HG03175 (cell line): ENCODE results near the gene ITPR3.

Experiments used
- ATAC-seq: cut with Tn5 transposase; IDR thresholded peaks from one replicate; pipeline ENCODE4 v1.9.1; 2021; ENCODE audit warnings: mild to moderate bottlenecking, moderate library complexity; ENCODE audit not compliant: unreplicated experiment

Gene ITPR3

GRCh38 chr6:33711140-33712129 is 90.3 kb downstream of the ITPR3 start, which contains the start of gene UQCC2:
Gene UQCC2 (minus strand): TSS chr6:33711700. CDS start chr6:33711686, 14 bp downstream.
- peak; percentile 91 for ATAC-seq

- no peak for ATAC-seq
These were observed 91.8 kb downstream of the ITPR3 start for GRCh38 chr6:33712914-33713313.

- no peak for ATAC-seq
These were observed 92.7 kb downstream of the ITPR3 start for GRCh38 chr6:33713786-33714185.

GRCh38 chr6:33714385-33715040 is 93.4 kb downstream of the ITPR3 start:
- ATAC-seq = no peak

- no peak for ATAC-seq
These were observed 95.3 kb downstream of the ITPR3 start for GRCh38 chr6:33716379-33716778.

GRCh38 chr6:33716890-33717632 is 95.9 kb downstream of the ITPR3 start:
- no peak for ATAC-seq

- no peak for ATAC-seq
These were observed 96.9 kb downstream of the ITPR3 start for GRCh38 chr6:33717934-33718455.

- ATAC-seq = no peak
These were observed 97.6 kb downstream of the ITPR3 start for GRCh38 chr6:33718713-33719112.

- no peak for ATAC-seq
These were observed 98.3 kb downstream of the ITPR3 start for GRCh38 chr6:33719326-33719987.

- no peak for ATAC-seq
These were observed 99.9 kb downstream of the ITPR3 start for GRCh38 chr6:33720998-33721397.

GRCh38 chr6:33721508-33721907 is 100.4 kb downstream of the ITPR3 start:
- ATAC-seq = no peak

GRCh38 chr6:33722103-33722623 is 101.0 kb downstream of the ITPR3 start:
- no peak for ATAC-seq

- ATAC-seq = no peak
These were observed 102.4 kb downstream of the ITPR3 start for GRCh38 chr6:33723371-33724085.

- ATAC-seq = no peak
These were observed 103.2 kb downstream of the ITPR3 start for GRCh38 chr6:33724102-33725023.

- no peak for ATAC-seq
These were observed 104.1 kb downstream of the ITPR3 start for GRCh38 chr6:33725222-33725621.

- ATAC-seq = no peak
These were observed 105.0 kb downstream of the ITPR3 start for GRCh38 chr6:33725891-33726673.

- no peak for ATAC-seq
These were observed 105.6 kb downstream of the ITPR3 start for GRCh38 chr6:33726696-33727095.

GRCh38 chr6:33727126-33727525 is 106.0 kb downstream of the ITPR3 start:
- ATAC-seq = no peak
